Naive thymus-derived CD4-positive, alpha-beta T cell (primary cell): ENCODE measurements around the gene APOA1. TPM values are rescaled to one million over a fixed set of nuclear protein-coding genes. Genes with fewer than 3 reads are reported as not detected.

ENCODE experiments used
- ATAC-seq: fragments of 150-1000 bp; cut with Tn5 transposase; 2 replicates; pipeline ENCODE4 v1.10.0; 2021; ENCODE audit warnings: mild to moderate bottlenecking, moderate library complexity
- CTCF ChIA-PET: fragments of 350-600 bp; sonication (Branson Sonifier 250); formaldehyde crosslinking; loops from one replicate; lab custom pipeline; 2021; ENCODE audit warnings: antibody characterized with exemption; lab: Charles Lee
- POLR2A ChIA-PET: fragments of 350-600 bp; sonication (Branson Sonifier 250); formaldehyde crosslinking; loops from one replicate; lab custom pipeline; 2021; ENCODE audit warnings: antibody characterized with exemption, inconsistent platforms; lab: Charles Lee
- DNase-seq, 9 donors: peaks; one replicate each; pipeline versions ENCODE4 v3.0.0 to v3.0.0-alpha.2; 2020 to 2022; ENCODE audit warnings: mixed read lengths in 1 of 9
- H3K27ac ChIP-seq: one replicate; pipeline ENCODE4 v1.7.0; 2013; ENCODE audit warnings: mild to moderate bottlenecking, low read depth, low read length, moderate library complexity
- H3K27me3 ChIP-seq, 2 donors: one replicate each; pipeline ENCODE4 v1.7.0; 2013; ENCODE audit warnings: low read length in 2 of 2, mild to moderate bottlenecking in 2 of 2, moderate library complexity in 2 of 2; ENCODE audit not compliant: control insufficient read depth in 2 of 2, insufficient read depth in 2 of 2
- H3K36me3 ChIP-seq, 3 experiments: 1 replicate in 2 of 3; 2 replicates in 1 of 3; pipeline ENCODE4 v1.7.0; 2013; ENCODE audit warnings: low read length in 3 of 3, mild to moderate bottlenecking in 3 of 3, moderate library complexity in 1 of 3; ENCODE audit not compliant: insufficient read depth in 3 of 3, control insufficient read depth in 2 of 3
- H3K4me1 ChIP-seq, 2 donors: one replicate each; pipeline ENCODE4 v1.7.0; 2013; ENCODE audit warnings: low read length in 2 of 2, mild to moderate bottlenecking in 2 of 2, moderate library complexity in 1 of 2; ENCODE audit not compliant: control insufficient read depth in 2 of 2, insufficient read depth in 2 of 2
- H3K4me3 ChIP-seq: 2 replicates; pipeline ENCODE4 v1.7.0; 2013; ENCODE audit warnings: mild to moderate bottlenecking, low read length
- H3K9me3 ChIP-seq, 3 experiments: 1 replicate in 2 of 3; 2 replicates in 1 of 3; pipeline ENCODE4 v1.7.0; 2013; ENCODE audit warnings: low read length in 3 of 3; ENCODE audit not compliant: control insufficient read depth in 2 of 3
- H3K27ac Mint-ChIP-seq, 9 donors: one replicate each; pipeline ENCODE4 v1.8.0; 2020 to 2022; ENCODE audit warnings: mixed read lengths in 9 of 9, mild to moderate bottlenecking in 8 of 9, moderate library complexity in 5 of 9, inconsistent platforms in 2 of 9
- H3K27me3 Mint-ChIP-seq, 5 donors: one replicate each; pipeline ENCODE4 v1.8.0; 2021 to 2022; ENCODE audit warnings: mixed read lengths in 5 of 5, mild to moderate bottlenecking in 1 of 5
- H3K36me3 Mint-ChIP-seq, 5 donors: one replicate each; pipeline ENCODE4 v1.8.0; 2020 to 2022; ENCODE audit warnings: mixed read lengths in 5 of 5, mild to moderate bottlenecking in 3 of 5, inconsistent platforms in 1 of 5
- H3K4me1 Mint-ChIP-seq, 7 donors: one replicate each; pipeline ENCODE4 v1.8.0; 2020 to 2022; ENCODE audit warnings: mixed read lengths in 7 of 7, mild to moderate bottlenecking in 3 of 7, inconsistent platforms in 1 of 7
- H3K4me3 Mint-ChIP-seq, 10 donors: one replicate each; pipeline ENCODE4 v1.8.0; 2020 to 2022; ENCODE audit warnings: mild to moderate bottlenecking in 10 of 10, mixed read lengths in 10 of 10, moderate library complexity in 6 of 10, inconsistent platforms in 2 of 10
- H3K9me3 Mint-ChIP-seq, 11 donors: one replicate each; pipeline ENCODE4 v1.8.0; 2020 to 2022; ENCODE audit warnings: mixed read lengths in 11 of 11, mild to moderate bottlenecking in 4 of 11, inconsistent platforms in 1 of 11, moderate library complexity in 1 of 11
- intact Hi-C, 2 donors: fragments of 100-400 bp; cut with micrococcal nuclease; formaldehyde crosslinking; loops; one replicate each; pipeline ENCODE4 v1.15.1; 2023
- polyA plus RNA-seq, 2 donors: library from polyadenylated mRNA; unstranded; fragments of 300-500 nt; fragmentation: Illumina TruSeq; gene quantifications; one replicate each; pipeline ENCODE4 v1.2.3, GENCODE V29; 2021
- total RNA-seq, 6 experiments: library from RNA in 5 of 6; stranded (reverse) in 5 of 6; gene quantifications; 1 replicate in 5 of 6; 2 replicates in 1 of 6; pipeline ENCODE4 v1.2.3 and lab custom pipeline; 2021 to 2026

APOA1 gene
- total and polyA plus RNA-seq, 7 experiments from 2014 or later = 0.24 to 0.70 (median 0.51) TPM; not detected in 2

DNA sequence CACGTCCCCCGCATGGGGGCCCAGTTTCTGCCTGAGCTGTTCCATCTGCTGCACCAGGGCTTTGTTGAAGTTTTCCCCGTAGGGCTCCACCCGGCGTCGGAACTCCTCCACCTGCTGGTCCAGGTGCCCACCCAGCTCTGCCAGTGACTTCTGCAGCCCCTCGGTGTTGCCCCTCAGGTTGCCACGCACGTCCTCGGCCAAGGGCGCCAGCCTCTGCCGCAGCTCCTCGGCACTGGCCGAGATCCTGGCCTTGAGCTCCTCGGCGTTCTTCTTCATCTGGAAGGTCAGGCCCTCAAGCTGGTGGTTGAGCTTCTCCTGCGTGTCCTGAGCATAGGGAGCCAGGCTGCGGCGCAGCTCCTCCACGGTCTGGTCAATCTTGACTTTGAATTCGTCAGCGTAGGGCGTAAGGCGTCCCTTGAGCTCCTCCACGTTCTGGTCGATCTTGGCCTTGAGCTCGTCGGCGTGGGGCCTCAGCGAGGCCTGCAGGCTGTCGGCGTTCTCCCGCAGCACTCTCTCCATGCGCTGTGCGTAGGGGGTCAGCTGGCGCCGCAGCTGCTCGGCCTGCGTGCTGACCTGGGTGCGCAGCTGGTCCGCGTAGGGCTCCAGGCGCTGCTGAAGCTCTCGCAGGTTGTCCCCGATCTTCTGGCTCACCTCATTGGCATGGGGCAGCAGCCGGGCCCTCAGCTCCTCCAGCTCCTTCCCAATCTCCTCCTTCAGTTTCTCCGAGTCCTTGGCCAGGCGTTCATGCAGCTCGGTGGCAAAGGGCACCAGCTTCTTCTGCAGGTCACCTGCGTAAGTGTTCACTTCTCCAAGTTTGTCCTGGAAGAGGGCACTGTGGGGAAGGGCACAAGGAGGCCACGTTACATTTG, 16.1 kb downstream of the APOA1 start:
- H3K9me3 ChIP-seq = no peaks in the 10 kb centered on the region
- H3K4me1 ChIP-seq = no peaks in the 10 kb centered on the region
- no peak for DNase-seq
- H3K4me3 ChIP-seq = no peak overlapping the region
- intact Hi-C loops = no loop called here
- no peaks in the 10 kb centered on the region for H3K36me3 ChIP-seq
- no peak for ATAC-seq
- no peaks in the 10 kb centered on the region for H3K27me3 ChIP-seq
- POLR2A ChIA-PET = interaction anchor here (0.9 kb wide), 1 partner anchor 127 kb away, joined by 3 read pairs; no protein-coding TSS in a partner anchor
- Mint-ChIP-seq H3K4me1 (no peaks in the 10 kb centered on the region), H3K4me3 (no peak overlapping the region), H3K36me3 (no peaks in the 10 kb centered on the region), H3K27ac (peak overlapping the region in 1 of 9 donors; percentile 59), H3K27me3 (peaks cover 0 to 4% (median 0%) of the 10 kb centered on the region in 5 donors), H3K9me3 (no peaks in the 10 kb centered on the region)
- CTCF ChIA-PET = interaction anchor here (0.5 to 1.2 kb wide), 4 partner anchors 10 to 38 kb away, joined by 3 to 4 read pairs (median 3); partner anchors contain the start of gene APOA5
- no peak overlapping the region for H3K27ac ChIP-seq

- no peaks in the 10 kb centered on the region for H3K9me3 Mint-ChIP-seq
- ATAC-seq (no peak), DNase-seq (no peak)
- POLR2A ChIA-PET = no interaction called here
- Histone ChIP-seq H3K4me3 (no peak overlapping the region), H3K27ac (no peak overlapping the region), H3K4me1 (no peaks in the 10 kb centered on the region), H3K36me3 (no peaks in the 10 kb centered on the region), H3K9me3 (no peaks in the 10 kb centered on the region), H3K27me3 (no peaks in the 10 kb centered on the region)
- H3K36me3 Mint-ChIP-seq = no peaks in the 10 kb centered on the region
- H3K27me3 Mint-ChIP-seq = peaks cover 0 to 8% (median 0%) of the 10 kb centered on the region in 5 donors
- no peak overlapping the region for H3K27ac Mint-ChIP-seq
- H3K4me3 Mint-ChIP-seq = no peak overlapping the region
- intact Hi-C loops = no loop called here
- H3K4me1 Mint-ChIP-seq = no peaks in the 10 kb centered on the region
- CTCF ChIA-PET = no interaction called here
These were observed 18.4 kb downstream of the APOA1 start for GRCh38 chr11:116819049-116819448.

DNA sequence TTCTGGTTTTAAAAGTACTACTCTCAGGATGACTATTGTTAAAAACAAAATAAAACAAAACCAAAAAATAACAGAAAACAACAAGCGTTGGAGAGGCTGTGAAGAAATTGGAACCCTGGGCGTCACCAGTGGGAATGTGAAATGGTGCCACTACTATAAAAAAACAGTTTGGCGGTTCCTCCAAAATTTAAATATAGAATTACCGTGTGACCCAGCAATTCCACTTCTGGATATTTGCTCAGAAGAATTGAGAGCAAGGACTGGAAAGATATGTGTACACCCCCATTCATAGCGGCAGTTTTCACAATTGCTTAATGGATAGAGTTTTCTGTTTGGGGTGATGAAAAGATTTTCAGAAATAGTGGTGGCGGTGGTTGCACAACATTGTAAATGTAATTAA, 22.9 kb downstream of the APOA1 start:
- Mint-ChIP-seq H3K4me3 (no peak overlapping the region), H3K27ac (no peak overlapping the region), H3K27me3 (peaks cover 0 to 10% (median 0%) of the 10 kb centered on the region in 5 donors), H3K9me3 (no peaks in the 10 kb centered on the region), H3K36me3 (no peaks in the 10 kb centered on the region), H3K4me1 (no peaks in the 10 kb centered on the region)
- H3K27me3 ChIP-seq = no peaks in the 10 kb centered on the region
- H3K4me3 ChIP-seq = no peak overlapping the region
- H3K27ac ChIP-seq = no peak overlapping the region
- POLR2A ChIA-PET = interaction anchor here (0.6 kb wide), 1 partner anchor 238 kb away, joined by 3 read pairs; no protein-coding TSS in a partner anchor
- CTCF ChIA-PET = interaction anchor here (1.8 kb wide), 1 partner anchor 22 kb away, joined by 4 read pairs; no protein-coding TSS in a partner anchor
- ATAC-seq = no peak
- no peak for DNase-seq
- H3K4me1 ChIP-seq = no peaks in the 10 kb centered on the region
- intact Hi-C loops = no loop called here
- H3K36me3 ChIP-seq = no peaks in the 10 kb centered on the region
- no peaks in the 10 kb centered on the region for H3K9me3 ChIP-seq

DNA sequence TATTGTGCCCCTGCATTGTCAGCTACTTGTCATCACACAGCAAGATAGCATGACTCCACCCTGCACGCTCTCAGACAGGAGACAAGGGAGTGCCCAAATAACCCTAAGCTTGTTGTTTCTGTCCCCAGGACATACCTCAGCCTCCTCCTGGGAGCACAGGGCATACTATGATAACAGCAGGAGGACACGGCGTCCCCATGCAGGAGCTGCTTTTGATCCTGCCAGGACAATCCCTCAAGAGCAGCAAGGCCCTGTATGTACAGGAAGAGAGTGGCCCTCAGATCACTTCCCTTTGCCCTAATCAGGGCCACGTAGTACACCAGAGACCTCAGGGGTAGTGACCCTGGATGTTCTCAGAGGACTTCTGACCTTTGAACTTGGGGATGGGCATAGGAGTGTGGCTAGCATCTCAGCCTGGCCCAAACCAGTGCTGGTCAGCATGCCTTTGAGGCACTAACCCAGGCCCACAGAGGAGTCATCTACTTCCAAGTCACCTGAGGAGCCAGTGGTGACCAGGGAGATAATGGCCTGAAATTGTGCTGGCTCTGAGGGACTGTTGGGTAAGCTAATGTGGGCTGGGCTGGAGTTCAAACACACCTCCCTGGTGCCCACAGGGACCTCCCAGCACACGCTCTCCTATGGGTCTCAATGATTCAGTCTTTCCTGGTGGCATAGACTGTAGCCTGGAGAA, 23.5 kb downstream of the APOA1 start:
- no peak overlapping the region for H3K27ac ChIP-seq
- intact Hi-C loops = no loop called here
- H3K9me3 Mint-ChIP-seq = no peaks in the 10 kb centered on the region
- POLR2A ChIA-PET = interaction anchor here (0.6 kb wide), 1 partner anchor 238 kb away, joined by 3 read pairs; no protein-coding TSS in a partner anchor
- CTCF ChIA-PET = interaction anchor here (0.6 to 1.9 kb wide), 3 partner anchors 22 to 408 kb away, joined by 4 to 7 read pairs (median 4); partner anchors contain the start of gene APOA5
- no peak overlapping the region for H3K27ac Mint-ChIP-seq
- H3K4me1 ChIP-seq = no peaks in the 10 kb centered on the region
- no peaks in the 10 kb centered on the region for H3K36me3 Mint-ChIP-seq
- ATAC-seq (no peak), DNase-seq (no peak)
- H3K4me1 Mint-ChIP-seq = no peaks in the 10 kb centered on the region
- H3K9me3 ChIP-seq = no peaks in the 10 kb centered on the region
- no peaks in the 10 kb centered on the region for H3K27me3 ChIP-seq
- H3K27me3 Mint-ChIP-seq = peaks cover 0 to 12% (median 0%) of the 10 kb centered on the region in 5 donors
- H3K36me3 ChIP-seq = no peaks in the 10 kb centered on the region
- H3K4me3 Mint-ChIP-seq = no peak overlapping the region
- no peak overlapping the region for H3K4me3 ChIP-seq

GRCh38 chr11:116813170-116813569, 24.3 kb downstream of the APOA1 start:
- intact Hi-C loops = no loop called here
- Histone ChIP-seq H3K4me3 (no peak overlapping the region), H3K36me3 (no peaks in the 10 kb centered on the region), H3K4me1 (no peaks in the 10 kb centered on the region), H3K9me3 (no peaks in the 10 kb centered on the region), H3K27ac (no peak overlapping the region), H3K27me3 (no peaks in the 10 kb centered on the region)
- Mint-ChIP-seq H3K9me3 (no peaks in the 10 kb centered on the region), H3K27me3 (peaks cover 0 to 12% (median 0%) of the 10 kb centered on the region in 5 donors), H3K36me3 (no peaks in the 10 kb centered on the region), H3K27ac (no peak overlapping the region), H3K4me3 (no peak overlapping the region), H3K4me1 (no peaks in the 10 kb centered on the region)
- ChIA-PET CTCF (interaction anchor here (0.6 to 1.9 kb wide), 3 partner anchors 22 to 409 kb away, joined by 4 to 7 read pairs (median 4); partner anchors contain the start of gene APOA5), POLR2A (no interaction called here)
- DNase-seq = no peak
- no peak for ATAC-seq

- Histone ChIP-seq H3K4me1 (no peaks in the 10 kb centered on the region), H3K36me3 (no peaks in the 10 kb centered on the region), H3K9me3 (no peaks in the 10 kb centered on the region), H3K27me3 (no peaks in the 10 kb centered on the region), H3K4me3 (no peak overlapping the region), H3K27ac (no peak overlapping the region)
- Mint-ChIP-seq H3K27ac (no peak overlapping the region), H3K9me3 (no peaks in the 10 kb centered on the region), H3K4me3 (no peak overlapping the region), H3K36me3 (no peaks in the 10 kb centered on the region), H3K27me3 (peaks cover 0 to 12% (median 0%) of the 10 kb centered on the region in 5 donors), H3K4me1 (no peaks in the 10 kb centered on the region)
- ATAC-seq (no peak), DNase-seq (no peak)
- intact Hi-C loops = no loop called here
- ChIA-PET POLR2A (no interaction called here), CTCF (interaction anchor here (1.9 kb wide), 1 partner anchor 21 kb away, joined by 7 read pairs; the partner anchor contains the start of gene APOA5)
These were observed 25.3 kb downstream of the APOA1 start for GRCh38 chr11:116812109-116812508.
